HG03280 (cell line): ENCODE data around the gene CDCA5.

ENCODE experiments used
- ATAC-seq: cut with Tn5 transposase; IDR thresholded peaks from one replicate; pipeline ENCODE4 v1.9.1; 2021; ENCODE audit warnings: mild to moderate bottlenecking, moderate library complexity; ENCODE audit not compliant: unreplicated experiment

CDCA5 gene

DNA sequence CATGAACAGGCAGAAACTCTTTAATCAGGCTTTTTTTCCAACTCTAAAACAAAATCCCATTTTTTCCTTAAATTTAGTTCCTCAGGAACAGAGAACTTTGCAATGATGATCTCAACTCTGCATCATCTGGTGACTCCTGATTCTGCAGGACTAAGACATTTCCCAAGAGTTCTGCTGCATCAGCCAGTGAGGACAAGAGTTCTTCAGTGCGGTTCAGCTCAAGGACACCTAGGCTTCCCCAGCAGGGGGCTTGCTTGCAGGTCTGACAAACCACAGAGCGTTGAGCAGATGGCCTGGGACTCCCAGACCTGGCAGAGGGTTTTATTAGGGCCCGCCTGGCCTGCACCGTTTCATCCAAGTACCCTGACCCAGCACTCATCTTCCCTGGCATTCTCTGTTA is 6.4 kb downstream of the CDCA5 start:
- no peak for ATAC-seq

DNA sequence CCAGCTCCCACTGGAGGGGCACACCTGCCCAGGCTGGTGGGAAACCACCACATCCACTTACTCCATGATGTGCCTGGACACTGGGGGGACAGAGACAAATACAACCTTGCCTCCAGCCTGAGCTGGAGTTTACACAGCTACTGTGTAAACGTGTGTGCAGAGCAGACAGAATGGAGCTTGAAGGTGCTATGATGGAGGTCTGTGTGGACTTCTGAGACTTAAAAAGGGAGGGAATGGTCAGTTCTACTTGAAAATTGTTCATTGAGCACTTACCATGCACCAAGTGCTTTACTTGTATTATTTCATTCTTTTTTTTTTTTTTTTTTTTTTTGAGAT is 11.2 kb downstream of the CDCA5 start:
- no peak for ATAC-seq

DNA sequence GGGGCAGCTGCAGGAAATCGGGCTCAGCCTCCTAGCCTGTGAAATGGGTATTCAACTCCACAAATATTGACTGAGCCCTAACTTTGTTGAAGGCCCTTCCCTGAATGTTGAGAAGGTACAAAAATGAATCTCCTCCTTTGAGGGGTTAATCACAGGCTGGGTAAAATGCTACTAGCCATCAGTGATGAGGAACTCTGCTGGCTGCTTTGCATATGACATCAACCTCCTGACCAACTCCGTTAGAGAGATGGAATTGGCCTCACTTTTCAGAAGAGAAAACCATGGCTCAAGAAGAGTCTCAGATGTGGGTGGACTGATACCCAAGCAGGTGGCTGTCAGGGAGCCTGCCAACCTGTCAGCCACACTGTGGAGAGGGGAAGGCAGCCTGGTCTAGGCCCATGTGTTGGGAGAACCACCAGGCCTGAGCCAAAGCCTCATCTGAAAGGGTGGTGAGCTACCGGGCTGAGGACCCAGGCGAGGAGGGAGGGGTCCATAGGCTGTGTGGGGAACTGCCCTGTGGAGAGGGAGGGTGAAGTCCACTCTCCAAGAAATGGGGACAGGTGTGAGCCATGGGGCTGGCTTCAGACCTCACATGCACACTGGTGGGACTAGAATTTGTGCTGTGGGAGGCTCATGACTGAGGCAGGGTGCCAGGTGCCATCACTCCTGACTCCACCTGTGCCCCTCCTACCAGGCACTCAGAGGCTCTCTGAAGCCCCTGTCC is 11.8 kb downstream of the CDCA5 start:
- no peak for ATAC-seq

DNA sequence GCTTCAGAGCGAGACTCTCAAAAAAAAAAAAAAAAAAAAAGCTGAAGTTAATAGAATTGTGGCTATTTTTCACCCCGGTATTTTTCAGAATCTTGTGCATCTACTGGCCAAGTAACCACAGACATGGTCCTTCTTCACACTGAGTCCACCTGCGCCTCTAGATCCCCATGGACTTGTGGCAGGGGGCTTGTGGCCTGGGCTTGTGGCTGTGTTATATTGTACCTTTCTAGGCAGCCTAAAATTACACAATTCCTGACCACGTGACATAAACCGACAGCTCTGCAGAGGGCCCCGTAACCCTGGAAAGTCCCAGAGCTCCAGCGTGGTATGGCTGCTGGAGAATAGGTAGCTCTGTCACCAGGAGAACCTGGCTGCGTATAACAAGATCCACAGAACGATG is 14.6 kb downstream of the CDCA5 start:
- no peak for ATAC-seq

DNA sequence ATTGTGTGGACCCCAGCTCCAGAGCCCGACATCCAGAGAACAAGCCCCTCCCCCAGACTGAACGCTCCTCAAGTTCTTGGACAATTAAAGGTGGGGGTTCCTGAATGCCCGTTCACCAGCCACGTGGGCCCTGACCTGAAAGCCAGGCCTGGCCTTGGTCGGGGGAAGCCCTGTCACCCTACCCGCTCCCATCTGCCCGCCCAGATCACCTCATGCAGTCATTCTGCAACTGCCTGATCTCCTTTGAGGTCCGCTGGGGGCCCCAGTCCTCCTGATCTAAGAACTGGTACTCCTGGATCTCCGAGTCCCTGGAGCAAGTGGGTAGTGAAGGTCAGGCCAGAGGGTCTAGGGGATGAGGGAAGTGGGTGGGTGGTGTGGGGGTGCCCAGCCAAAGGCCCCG is 16.4 kb downstream of the CDCA5 start:
- no peak for ATAC-seq

DNA sequence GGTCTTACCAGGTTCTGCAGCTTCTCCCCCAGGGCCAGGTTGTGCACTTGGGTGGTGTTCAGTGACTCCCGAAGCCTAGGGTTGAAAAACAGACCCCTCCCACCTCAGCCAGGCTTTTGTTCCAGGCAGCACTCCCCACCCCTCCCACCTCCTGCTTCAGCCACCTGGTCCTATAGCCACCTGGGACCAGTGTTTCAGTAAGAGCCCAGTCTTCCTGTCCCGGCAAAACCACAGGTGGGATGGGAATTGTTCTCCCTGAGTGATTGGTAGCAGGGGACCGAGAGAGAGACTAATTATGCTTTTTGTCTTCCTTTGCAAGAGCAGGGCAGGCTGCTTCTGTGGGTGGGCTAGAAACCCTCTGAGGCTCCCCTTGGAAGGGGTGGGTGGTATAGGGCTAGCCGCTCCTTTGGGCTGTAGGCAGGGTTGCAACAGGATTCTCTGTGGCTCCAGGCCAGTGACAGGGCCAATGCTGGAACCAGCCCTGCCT is 17.0 kb downstream of the CDCA5 start:
- no peak for ATAC-seq

DNA sequence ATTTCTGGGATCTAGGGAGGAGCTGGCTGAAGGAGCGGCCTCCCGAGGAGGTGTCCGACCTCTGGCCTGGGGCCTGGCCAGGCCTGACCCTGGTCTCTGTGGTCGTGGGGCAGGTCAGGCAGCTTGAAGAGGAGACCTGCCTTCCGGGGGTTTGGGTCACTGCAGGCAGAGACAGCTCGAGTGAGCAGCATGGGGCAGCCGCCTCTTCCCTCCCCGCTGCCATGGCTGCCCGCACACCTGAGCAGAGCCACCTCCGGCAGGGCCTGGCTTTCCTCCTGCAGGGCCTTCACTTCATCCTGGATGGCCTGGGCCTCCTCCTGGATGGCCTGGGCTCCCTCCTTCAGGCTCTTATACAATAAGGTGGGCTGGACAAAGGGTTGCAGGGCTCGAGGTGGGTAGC is 17.5 kb downstream of the CDCA5 start:
- ATAC-seq = no peak

DNA sequence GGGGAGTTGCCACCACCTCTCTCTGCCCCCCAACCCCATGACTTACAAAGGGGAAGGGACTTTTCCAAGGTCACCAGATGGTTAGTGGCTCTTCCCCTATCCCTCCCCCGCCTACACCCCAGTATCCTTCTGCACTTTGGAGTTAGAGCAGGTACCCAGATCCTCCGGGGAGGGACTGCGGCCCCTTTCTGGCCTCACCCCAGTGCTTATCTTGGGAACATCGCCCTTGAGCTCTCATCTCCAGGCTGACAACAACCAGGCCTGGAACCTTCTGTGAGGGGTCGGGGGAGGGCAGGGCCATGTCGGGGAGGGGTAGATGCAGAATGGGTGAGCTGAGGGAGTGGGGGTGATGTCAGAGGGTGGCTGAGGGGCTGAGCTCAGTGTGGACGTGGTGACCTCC is 18.0 kb downstream of the CDCA5 start:
- no peak for ATAC-seq

DNA sequence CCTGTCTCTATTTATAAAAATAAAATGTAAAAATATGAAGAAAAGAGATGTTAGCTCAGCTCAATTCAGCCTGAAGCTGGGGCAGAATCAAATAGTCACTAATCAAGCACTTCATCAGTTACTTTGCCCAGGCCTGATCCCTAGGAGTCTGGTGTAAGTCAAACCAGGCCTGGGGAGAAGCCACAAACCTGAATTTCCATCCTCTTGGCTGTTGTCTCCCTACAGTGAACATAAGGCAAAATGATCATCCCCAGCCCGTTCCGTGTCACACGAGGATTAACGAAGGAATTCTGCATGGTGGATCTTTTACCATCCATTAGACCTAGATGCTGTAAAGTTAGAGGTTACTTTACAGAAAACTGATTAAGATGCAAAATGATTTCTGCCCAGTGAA is 19.0 kb downstream of the CDCA5 start:
- ATAC-seq = no peak

DNA sequence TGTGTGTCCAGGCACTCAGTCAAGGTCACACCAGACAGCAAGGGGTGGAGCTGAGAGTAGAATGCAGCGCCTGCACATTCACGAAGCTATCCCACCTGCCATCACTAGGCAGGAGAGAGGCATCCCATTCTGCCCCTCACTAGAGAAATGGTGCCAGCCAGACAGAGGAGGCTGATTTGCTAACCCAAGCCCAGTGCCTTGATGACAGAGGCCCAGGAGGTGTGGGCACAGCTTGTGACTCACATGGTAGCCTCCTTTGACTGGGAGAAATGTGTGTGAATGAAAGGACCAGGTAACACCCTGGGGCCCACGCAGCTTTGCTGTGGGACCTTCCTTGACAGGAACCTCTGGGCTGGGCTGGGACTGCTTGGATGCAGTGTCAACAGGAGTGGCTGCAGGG is 20.3 kb downstream of the CDCA5 start:
- ATAC-seq = no peak

DNA sequence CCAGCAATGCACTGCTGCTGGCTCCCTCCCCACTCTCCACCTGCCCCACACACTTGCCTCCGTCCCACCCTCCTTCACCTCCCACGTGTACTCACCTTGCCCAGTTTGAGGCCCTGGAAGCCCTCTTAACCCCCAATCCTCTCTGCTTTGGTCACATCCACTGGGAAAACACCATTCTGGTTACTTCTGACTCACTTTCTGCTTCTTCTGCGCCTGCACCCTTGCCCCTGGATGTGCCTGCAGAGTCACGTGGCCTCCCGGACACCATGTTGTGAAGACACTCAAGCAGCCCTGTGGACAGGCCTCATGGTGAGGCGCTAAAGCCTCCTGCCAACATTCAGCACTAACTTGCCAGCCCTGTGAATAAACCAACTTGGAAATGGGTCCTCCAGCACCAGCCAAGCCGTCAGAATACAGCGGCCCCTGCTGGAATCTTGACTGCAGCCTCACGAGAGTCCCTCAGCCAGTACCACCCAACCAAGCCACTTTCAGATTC is 22.9 kb downstream of the CDCA5 start:
- ATAC-seq = no peak

DNA sequence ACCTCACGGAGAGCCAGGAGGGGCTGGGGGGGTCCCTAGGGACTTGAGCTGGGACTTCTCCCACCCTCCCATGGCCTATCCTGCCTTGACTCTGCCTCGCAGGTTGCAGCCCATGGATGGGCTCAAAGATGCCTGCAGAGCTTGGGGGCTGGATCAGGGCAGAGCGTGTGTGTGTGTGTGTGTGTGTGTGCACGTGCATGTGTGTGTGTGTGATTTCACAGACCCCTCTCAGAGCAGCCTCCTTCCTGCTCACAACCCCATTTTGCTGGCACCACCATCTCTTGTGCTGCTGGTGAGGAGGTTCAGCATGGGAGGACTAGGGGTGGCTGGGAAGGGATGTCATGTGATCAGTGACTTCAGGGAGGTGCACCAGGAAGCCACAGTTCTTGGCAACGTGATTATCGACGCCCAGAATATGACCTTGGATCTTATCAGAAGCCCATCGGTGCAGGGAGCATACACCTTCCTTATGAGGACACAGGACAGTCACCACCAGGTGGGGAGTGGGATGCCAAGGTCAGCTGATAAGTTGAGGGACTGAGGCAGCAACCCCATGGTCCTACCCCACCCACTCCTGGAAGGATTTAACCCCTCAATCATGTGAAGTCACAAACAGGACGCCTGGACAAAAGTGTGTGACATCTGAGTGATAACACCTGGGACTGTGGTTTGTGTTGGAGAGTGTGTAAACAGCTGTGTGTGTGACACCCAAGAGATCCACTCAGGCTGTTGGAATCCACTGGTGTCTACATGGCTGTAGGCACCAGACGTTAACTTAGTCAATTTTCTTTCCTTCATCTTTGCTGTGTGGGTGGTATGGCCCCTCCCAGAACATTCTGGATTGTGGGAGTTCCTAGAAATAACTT is 23.6 kb downstream of the CDCA5 start:
- no peak for ATAC-seq

DNA sequence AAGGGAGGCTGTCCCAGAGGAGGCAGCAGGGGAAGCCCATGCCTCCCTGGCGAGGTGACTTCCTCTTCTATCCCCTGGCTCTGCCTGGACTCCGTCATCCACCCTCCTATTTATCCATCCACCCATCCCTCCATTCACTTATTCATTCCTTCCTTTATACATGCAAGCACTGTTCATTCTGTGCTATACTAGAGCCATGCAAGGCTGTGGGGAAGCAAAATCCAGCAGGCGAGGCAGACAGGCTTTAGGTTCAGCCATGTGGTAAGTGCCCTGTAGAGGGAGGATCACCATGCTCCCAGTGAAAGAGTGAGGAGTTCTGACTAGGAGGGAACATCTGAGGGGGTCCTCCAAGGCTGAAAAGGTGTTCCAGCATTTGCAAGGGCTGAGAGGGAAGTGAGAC is 24.3 kb downstream of the CDCA5 start:
- no peak for ATAC-seq

DNA sequence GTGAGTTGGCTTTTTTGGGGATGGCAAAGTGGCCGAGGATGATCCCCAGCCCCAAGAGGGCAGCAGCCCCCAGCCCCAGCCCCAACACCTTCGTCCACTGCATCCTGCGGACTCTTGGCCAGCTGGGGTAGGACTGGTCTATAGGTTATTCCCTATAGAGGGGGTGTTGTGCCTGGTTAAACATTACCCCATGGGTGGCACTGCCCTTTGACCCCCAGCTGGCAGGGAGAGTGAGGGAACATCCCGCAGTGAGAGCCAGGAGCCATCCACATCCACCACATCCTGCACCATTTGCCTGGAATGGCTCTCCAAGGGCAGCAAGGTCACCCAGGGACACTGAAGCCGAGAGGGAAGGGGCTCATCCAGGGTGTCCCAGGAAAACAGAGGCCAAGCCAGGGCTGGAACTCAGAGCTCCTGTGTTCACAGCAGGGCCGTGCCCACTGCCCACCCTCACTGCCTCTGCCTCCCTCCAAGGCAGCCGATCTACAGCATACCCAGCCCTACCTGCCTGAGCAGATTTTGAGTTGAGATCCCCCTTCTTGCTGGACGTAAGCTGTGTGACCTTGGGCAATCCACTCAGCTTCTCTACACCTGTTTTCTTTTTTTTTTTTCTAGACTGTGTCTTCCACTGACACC is 25.3 kb downstream of the CDCA5 start, which contains the start of gene NAALADL1:
TSS of gene NAALADL1 (minus strand) at position 135 of the 636 bp plus-strand sequence. CDS start at position 103, 32 bp downstream.
- no peak for ATAC-seq

DNA sequence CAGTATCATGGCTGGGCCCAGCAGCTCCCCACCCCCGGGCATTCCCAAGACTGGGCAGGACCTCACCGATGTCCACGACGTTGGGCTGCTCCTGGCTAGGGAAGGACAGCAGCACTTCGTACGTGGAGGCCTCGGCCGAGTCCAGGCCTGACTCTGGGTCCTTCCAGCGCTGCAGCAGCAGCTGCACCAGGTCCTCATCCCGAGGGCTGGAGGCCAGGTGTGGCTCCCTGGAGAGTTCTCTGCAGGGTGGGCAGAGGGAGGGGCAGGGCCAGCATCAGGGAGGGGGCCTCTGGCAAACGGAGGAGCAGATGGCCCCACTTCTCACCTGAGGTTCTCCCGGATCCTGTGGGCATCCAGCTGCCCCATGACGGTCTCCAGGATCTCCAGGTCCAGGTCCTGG is 25.8 kb downstream of the CDCA5 start:
- no peak for ATAC-seq

DNA sequence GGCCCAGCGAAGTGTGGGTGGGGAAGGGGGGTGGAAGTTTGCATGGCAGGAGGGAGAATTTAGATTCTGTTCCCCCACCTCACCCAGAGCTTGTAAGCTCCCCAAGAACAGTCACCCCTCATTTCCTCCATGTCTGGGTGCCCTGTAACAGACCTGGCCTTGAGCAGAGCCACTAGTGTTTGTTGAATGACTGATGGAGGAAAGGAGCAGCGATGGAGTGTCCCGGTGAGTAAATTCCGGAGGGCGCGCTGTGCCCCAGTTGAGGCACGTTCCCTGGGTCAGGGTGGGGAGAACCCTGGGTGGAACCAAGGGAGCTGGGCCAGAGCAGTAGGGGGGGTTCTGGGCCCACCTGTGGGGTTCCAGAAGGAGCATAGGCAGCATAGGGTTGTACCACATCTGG is 26.3 kb downstream of the CDCA5 start:
- ATAC-seq = no peak

DNA sequence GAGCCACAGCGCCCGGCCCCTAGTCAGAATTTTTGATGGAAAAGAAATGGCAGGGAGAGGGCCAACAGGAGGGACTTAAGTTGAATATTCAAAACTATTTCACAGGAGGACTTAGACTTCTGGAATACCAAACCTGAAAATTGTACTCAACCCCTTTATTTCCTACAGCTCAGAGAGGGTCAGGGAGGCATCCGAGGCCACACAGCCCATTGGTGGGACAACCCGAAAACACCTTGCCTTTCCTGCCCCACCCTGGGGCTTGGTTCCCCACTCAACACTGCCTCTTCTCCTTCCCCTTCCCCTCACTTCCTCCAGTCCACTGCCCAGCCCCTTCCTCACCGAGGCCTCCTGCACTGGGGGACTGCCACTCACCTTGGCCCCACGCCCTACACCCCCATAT is 26.8 kb downstream of the CDCA5 start:
- no peak for ATAC-seq

DNA sequence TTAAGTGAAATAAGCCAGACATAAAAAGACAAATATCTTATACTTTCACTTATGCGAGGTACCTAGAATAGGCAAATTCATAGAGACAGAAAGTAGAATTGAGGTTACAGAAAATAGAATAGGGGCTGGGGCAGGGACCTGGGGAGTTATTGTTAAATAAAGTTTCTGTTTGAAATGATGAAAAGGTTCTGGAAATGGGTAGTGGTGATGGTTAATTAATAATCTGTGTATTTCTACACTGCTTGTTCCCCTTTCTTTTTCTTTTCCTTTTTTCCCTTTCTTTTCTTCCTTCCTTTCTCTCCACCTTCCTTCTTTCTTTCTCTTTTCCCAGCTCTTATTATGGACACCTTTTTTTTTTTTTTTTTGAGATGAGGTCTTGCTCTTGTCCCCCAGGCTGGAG is 28.3 kb downstream of the CDCA5 start:
- ATAC-seq = no peak

DNA sequence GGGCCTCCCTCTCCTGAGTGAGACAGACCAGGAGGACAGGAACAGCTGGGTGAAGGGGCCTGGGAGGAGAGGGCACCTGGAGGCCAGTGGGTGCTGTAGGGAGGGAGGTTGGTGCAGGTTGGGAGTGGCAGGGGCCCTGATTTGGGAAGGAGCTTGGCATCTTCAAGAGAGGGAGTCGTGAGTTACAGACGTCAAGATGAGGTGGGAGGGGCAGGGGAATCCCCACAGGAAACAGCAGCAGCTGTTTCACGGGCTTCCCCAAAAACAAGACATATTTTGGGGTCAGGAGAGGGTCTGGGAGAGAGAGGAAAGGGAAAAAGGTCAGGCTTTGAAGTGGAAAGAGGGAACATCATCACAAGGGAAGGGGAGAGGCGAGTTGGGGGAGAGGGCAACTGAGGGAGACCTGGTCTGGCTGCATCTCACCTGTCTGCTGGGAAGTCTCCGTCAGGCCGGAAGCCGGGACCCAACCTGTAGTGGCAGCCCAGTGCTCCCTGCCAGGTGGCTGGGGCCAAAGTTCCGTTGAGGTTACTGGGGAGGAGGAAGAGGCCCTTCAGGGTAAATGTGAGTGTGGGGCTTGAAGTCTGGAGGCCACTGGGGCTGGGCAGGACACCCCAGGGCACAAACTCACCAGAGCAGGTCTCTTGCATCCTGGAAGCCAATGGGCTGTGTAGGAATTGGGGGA is 29.9 kb downstream of the CDCA5 start:
- no peak for ATAC-seq

DNA sequence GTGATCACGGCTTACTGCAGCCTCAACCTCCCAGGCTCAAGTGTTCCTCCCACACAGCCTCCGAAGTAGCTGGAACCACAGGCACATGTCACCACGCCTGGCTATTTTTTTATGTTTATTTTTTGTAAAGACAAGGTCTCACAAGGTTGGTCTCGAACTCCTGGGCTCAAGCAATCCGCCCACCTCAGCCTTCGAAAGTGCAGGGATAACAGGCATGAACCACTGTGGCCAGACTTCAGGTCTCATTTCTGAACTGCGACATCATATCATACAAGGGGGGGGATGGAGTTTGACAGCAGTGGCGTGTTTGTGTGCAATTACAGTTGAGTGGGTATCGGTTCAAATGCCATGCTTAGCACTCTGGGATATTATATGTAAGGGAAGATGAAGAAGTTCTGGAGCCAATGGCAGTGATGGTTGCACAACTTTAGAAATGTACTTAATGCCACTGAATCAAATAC is 32.4 kb downstream of the CDCA5 start:
- no peak for ATAC-seq
